Karpas-422 (cell line): ENCODE data around the gene IGDCC3. TPM values are rescaled to one million over a fixed set of nuclear protein-coding genes. Genes with fewer than 3 reads are reported as not detected.
A peak's percentile ranks its signal among the peaks of the same experiment; 100 is the strongest.

Source experiments
- DNase-seq: peaks from one replicate; pipeline ENCODE4 v3.0.0-alpha.2; 2015
- H2AFZ ChIP-seq: fragments of 200-600 bp; sonication (generic); 2 replicates; pipeline ENCODE4 v1.6.1; 2014; ENCODE audit warnings: antibody characterized with exemption, low read length, mixed read lengths
- H3K27ac ChIP-seq: fragments of 200-600 bp; sonication (generic); 2 replicates; pipeline ENCODE4 v1.5.1; 2014; ENCODE audit warnings: mild to moderate bottlenecking, low read length, moderate library complexity
- H3K27me3 ChIP-seq: fragments of 200-600 bp; sonication (generic); 2 replicates; pipeline ENCODE4 v1.6.1; 2014; ENCODE audit warnings: low read length, mixed read lengths
- H3K36me3 ChIP-seq: fragments of 200-600 bp; sonication (generic); 2 replicates; pipeline ENCODE4 v1.6.1; 2014; ENCODE audit warnings: low read length, mixed read lengths; ENCODE audit not compliant: insufficient read depth
- H3K4me1 ChIP-seq: fragments of 200-600 bp; sonication (generic); 2 replicates; pipeline ENCODE4 v1.6.1; 2014; ENCODE audit warnings: mild to moderate bottlenecking, low read length, mixed read lengths
- H3K4me2 ChIP-seq: fragments of 200-600 bp; sonication (generic); 2 replicates; pipeline ENCODE4 v1.6.1; 2014; ENCODE audit warnings: low read length, low read depth, mild to moderate bottlenecking; ENCODE audit not compliant: poor library complexity, severe bottlenecking
- H3K4me3 ChIP-seq: fragments of 200-600 bp; sonication (generic); 2 replicates; pipeline ENCODE4 v1.5.1; 2014; ENCODE audit warnings: mild to moderate bottlenecking, antibody characterized with exemption, low read length, mixed read lengths
- H3K79me2 ChIP-seq: fragments of 200-600 bp; sonication (generic); 2 replicates; pipeline ENCODE4 v1.6.1; 2014; ENCODE audit warnings: mild to moderate bottlenecking, low read length, mixed read lengths
- H3K9ac ChIP-seq: fragments of 200-600 bp; sonication (generic); 2 replicates; pipeline ENCODE4 v1.6.0; 2014; ENCODE audit warnings: low read length
- H3K9me2 ChIP-seq: fragments of 200-600 bp; sonication (generic), shearing (Covaris generic); replicated peaks from 2 replicates; pipeline ENCODE4 v1.6.0; 2014; ENCODE audit warnings: mild to moderate bottlenecking, low read length, moderate library complexity; ENCODE audit not compliant: insufficient read depth
- H3K9me3 ChIP-seq: fragments of 300-700, 200-600 bp; sonication (generic); 2 replicates; pipeline ENCODE4 v1.6.1; 2014; ENCODE audit warnings: low read length, mixed read lengths
- H4K20me1 ChIP-seq: fragments of 200-600 bp; sonication (generic); 2 replicates; pipeline ENCODE4 v1.6.1; 2014; ENCODE audit warnings: mild to moderate bottlenecking, antibody characterized with exemption, low read length, low read depth; ENCODE audit not compliant: insufficient read depth
- total RNA-seq: library from RNA; depleted of rRNA; stranded (reverse); fragments of >200 nt; shearing (Covaris generic); gene quantifications from 2 replicates; pipeline ENCODE4 v1.2.3, GENCODE V29; 2014; ENCODE audit warnings: low replicate concordance

Gene IGDCC3
- total RNA-seq, 1 experiment from 2014 or later = not detected

GRCh38 chr15:65389226-65389625 is 11.4 kb upstream of the IGDCC3 start:
- no peaks in the 10 kb centered on the region for H3K27me3 ChIP-seq
- H3K27ac ChIP-seq = no peak overlapping the region
- no peaks in the 10 kb centered on the region for H4K20me1 ChIP-seq
- no peak overlapping the region for H2AFZ ChIP-seq
- H3K36me3 ChIP-seq = no peaks in the 10 kb centered on the region
- no peaks in the 10 kb centered on the region for H3K79me2 ChIP-seq
- no peak overlapping the region for H3K4me2 ChIP-seq
- H3K4me1 ChIP-seq = peaks cover 7% of the 10 kb centered on the region
- no peaks in the 10 kb centered on the region for H3K9me2 ChIP-seq
- H3K4me3 ChIP-seq = no peak overlapping the region
- no peak for DNase-seq
- no peaks in the 10 kb centered on the region for H3K9me3 ChIP-seq
- H3K9ac ChIP-seq = no peak overlapping the region

DNA sequence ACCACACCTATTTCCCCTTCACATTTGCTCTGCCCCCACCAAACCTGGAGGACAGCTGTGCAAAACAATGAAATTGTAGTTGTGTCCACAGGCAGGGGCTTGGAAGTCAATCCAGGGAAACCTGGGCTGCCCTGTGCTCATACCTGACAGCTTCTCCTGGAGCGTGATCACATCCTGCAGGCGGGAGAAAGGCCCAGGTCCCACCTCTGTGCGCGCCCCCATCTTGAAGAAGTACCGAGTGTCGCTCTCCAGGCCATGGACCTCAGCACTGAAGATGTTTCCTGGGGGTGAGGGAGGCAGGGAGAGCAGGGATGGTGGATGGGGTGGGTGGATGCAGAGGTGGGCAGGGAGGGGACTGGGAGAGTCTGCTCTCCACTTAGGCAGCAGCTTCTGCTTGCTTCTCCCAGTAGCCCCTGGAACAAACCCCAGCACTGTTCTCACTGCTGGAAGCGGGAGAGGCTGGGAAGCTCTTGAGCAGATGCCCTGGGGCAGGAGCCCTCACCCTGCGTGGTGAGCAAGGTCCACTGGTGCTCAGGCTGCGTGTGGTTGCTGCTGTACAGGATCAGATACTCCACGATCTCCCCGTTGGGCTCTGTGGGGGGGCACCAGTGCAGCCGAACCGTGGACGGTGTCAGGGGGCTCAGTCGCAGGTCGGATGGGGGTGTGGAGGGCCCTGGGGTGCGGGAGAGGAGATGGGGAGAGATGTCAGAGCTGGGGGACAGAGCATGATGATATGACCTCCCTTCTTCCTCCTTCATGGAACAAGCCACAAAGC is 10.7 kb upstream of the IGDCC3 start:
- H3K36me3 ChIP-seq = no peaks in the 10 kb centered on the region
- no peak overlapping the region for H3K4me2 ChIP-seq
- no peaks in the 10 kb centered on the region for H3K27me3 ChIP-seq
- H3K9me3 ChIP-seq = no peaks in the 10 kb centered on the region
- H3K27ac ChIP-seq = no peak overlapping the region
- H3K4me1 ChIP-seq = peaks cover 7% of the 10 kb centered on the region
- H3K9ac ChIP-seq = no peak overlapping the region
- DNase-seq = no peak
- no peak overlapping the region for H2AFZ ChIP-seq
- no peaks in the 10 kb centered on the region for H3K9me2 ChIP-seq
- no peak overlapping the region for H3K4me3 ChIP-seq
- H4K20me1 ChIP-seq = no peaks in the 10 kb centered on the region
- no peaks in the 10 kb centered on the region for H3K79me2 ChIP-seq

DNA sequence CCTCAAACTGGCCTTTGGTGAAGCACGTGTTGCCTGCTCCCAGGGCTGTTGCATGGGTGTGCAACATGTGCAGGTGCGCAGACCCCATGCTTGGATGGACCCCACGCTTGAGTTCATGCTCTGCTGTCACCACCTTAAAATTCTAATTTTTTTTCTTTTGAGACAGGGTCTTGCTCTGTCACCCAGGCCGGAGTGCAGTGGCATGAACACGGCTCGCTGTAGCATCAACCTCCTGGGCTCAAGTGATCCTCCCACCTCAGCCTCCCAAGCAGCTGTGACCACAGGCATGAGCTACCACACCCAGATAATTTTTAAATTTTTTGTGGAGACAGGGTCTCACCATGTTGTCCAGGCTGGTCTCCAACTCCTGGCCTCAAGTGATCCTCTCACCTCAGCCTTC is 9.1 kb upstream of the IGDCC3 start:
- no peak overlapping the region for H2AFZ ChIP-seq
- no peaks in the 10 kb centered on the region for H3K27me3 ChIP-seq
- H3K4me3 ChIP-seq = no peak overlapping the region
- H4K20me1 ChIP-seq = no peaks in the 10 kb centered on the region
- H3K4me2 ChIP-seq = no peak overlapping the region
- no peaks in the 10 kb centered on the region for H3K9me3 ChIP-seq
- no peaks in the 10 kb centered on the region for H3K36me3 ChIP-seq
- H3K27ac ChIP-seq = no peak overlapping the region
- H3K9me2 ChIP-seq = no peaks in the 10 kb centered on the region
- H3K79me2 ChIP-seq = no peaks in the 10 kb centered on the region
- peaks cover 7% of the 10 kb centered on the region for H3K4me1 ChIP-seq
- H3K9ac ChIP-seq = no peak overlapping the region
- no peak for DNase-seq

GRCh38 chr15:65386376-65386775 is 8.6 kb upstream of the IGDCC3 start:
- Histone ChIP-seq H3K9me2 (no peaks in the 10 kb centered on the region), H3K36me3 (no peaks in the 10 kb centered on the region), H3K4me3 (no peak overlapping the region), H3K4me2 (no peak overlapping the region), H3K9ac (no peak overlapping the region), H2AFZ (no peak overlapping the region), H3K79me2 (no peaks in the 10 kb centered on the region), H3K27ac (no peak overlapping the region), H3K4me1 (peaks cover 7% of the 10 kb centered on the region), H4K20me1 (no peaks in the 10 kb centered on the region), H3K27me3 (no peaks in the 10 kb centered on the region), H3K9me3 (no peaks in the 10 kb centered on the region)
- no peak for DNase-seq

DNA sequence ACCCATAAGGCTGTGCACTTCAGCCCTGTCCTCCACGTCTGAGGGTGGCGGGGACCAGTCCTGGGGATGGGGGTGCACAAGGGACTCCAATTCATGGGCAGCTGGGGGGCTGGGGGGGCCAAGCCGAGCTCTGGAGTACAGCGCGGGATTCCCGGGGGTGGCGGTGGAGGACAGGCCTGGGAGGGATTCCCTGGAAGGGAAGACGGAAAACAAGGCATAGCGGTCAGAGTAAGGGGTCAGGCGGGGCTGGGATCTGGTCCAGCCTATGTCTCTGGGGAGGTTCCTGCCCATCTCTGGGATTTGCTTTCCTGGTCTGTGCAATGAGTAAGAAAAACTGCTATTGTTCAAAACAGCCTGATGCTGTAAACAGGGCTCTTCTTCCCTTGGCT is 8.1 kb upstream of the IGDCC3 start:
- peaks cover 7% of the 10 kb centered on the region for H3K4me1 ChIP-seq
- no peaks in the 10 kb centered on the region for H3K79me2 ChIP-seq
- H3K4me2 ChIP-seq = no peak overlapping the region
- no peaks in the 10 kb centered on the region for H3K9me2 ChIP-seq
- H3K9me3 ChIP-seq = no peaks in the 10 kb centered on the region
- H4K20me1 ChIP-seq = no peaks in the 10 kb centered on the region
- no peaks in the 10 kb centered on the region for H3K27me3 ChIP-seq
- H3K4me3 ChIP-seq = no peak overlapping the region
- H3K27ac ChIP-seq = no peak overlapping the region
- DNase-seq = no peak
- H3K9ac ChIP-seq = no peak overlapping the region
- no peak overlapping the region for H2AFZ ChIP-seq
- H3K36me3 ChIP-seq = no peaks in the 10 kb centered on the region

DNA sequence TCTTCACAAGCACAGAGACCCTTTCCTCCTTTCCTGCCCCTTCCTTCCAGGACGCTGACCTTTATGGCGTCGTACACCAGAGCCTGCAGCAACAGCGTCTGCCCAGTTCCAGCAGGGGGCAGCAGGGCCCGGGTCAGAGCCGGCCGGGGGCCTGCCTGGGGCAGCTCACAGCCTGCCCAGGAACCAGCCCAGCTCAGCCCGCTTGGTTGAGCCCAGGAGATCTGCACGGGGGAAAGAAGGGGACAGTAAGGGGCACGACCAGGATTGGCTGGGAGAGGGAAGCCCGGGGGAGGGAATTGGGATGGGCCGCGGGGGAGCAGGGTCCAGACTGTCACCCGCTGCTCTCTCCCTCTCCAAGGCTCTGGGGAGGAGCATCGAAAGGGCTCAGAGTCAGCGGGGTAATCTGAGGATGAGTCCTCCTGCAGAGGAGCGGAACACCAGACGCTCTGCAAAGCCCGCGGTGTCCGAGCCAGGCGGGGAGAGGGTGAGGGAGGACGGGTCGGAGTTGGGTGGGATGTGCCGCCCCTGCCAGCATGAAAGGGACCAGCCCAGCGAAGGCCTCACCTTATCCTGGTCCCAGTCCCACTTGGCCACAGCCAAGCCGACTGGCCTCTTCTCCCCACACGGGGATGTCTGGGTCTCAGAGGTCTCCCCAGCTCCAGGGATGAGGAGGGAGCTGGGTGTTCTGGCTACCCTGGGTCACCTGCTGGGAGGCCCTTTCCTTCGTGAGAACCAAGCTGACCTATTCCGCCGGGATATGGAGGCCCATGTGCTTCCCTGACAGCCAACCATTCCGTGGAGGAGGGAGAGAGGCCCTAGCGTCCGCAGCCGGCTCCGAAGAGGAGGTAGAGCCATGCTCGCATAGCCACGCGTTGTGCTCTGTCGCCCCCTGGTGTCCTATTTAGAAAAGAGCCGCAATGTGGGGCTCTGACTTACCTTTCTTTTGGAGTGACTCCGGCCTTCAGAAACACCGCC is 7.4 kb upstream of the IGDCC3 start:
- Histone ChIP-seq H3K4me3 (peak overlapping the region; percentile 33; the same call in 1 of the 2 replicates), H3K9ac (peak overlapping the region; percentile 40), H3K4me2 (peak overlapping the region; percentile 45), H3K9me3 (no peaks in the 10 kb centered on the region), H4K20me1 (no peaks in the 10 kb centered on the region), H2AFZ (peak overlapping the region; percentile 40; the same call in 1 of the 2 replicates), H3K4me1 (peaks cover 7% of the 10 kb centered on the region), H3K36me3 (no peaks in the 10 kb centered on the region), H3K27ac (no peak overlapping the region), H3K9me2 (no peaks in the 10 kb centered on the region), H3K79me2 (no peaks in the 10 kb centered on the region), H3K27me3 (no peaks in the 10 kb centered on the region)
- DNase-seq = peak; percentile 95

- no peak for DNase-seq
- no peak overlapping the region for H2AFZ ChIP-seq
- no peak overlapping the region for H3K9ac ChIP-seq
- no peak overlapping the region for H3K4me3 ChIP-seq
- H3K36me3 ChIP-seq = no peaks in the 10 kb centered on the region
- peaks cover 7% of the 10 kb centered on the region for H3K4me1 ChIP-seq
- H3K79me2 ChIP-seq = no peaks in the 10 kb centered on the region
- peak overlapping the region; percentile 45 for H3K4me2 ChIP-seq
- no peaks in the 10 kb centered on the region for H4K20me1 ChIP-seq
- H3K9me3 ChIP-seq = no peaks in the 10 kb centered on the region
- H3K27ac ChIP-seq = no peak overlapping the region
- no peaks in the 10 kb centered on the region for H3K9me2 ChIP-seq
- no peaks in the 10 kb centered on the region for H3K27me3 ChIP-seq
These were observed 6.7 kb upstream of the IGDCC3 start for GRCh38 chr15:65384505-65384894.

- no peaks in the 10 kb centered on the region for H4K20me1 ChIP-seq
- peaks cover 7% of the 10 kb centered on the region for H3K4me1 ChIP-seq
- H3K9me2 ChIP-seq = no peaks in the 10 kb centered on the region
- no peaks in the 10 kb centered on the region for H3K27me3 ChIP-seq
- no peaks in the 10 kb centered on the region for H3K9me3 ChIP-seq
- H2AFZ ChIP-seq = no peak overlapping the region
- no peak overlapping the region for H3K4me2 ChIP-seq
- no peaks in the 10 kb centered on the region for H3K79me2 ChIP-seq
- H3K4me3 ChIP-seq = no peak overlapping the region
- no peak for DNase-seq
- no peak overlapping the region for H3K9ac ChIP-seq
- no peaks in the 10 kb centered on the region for H3K36me3 ChIP-seq
- no peak overlapping the region for H3K27ac ChIP-seq
These were observed 6.2 kb upstream of the IGDCC3 start for GRCh38 chr15:65383991-65384390.
